OCI-LY1 (cell line): ENCODE data around the gene CDK18.

Experiments used
- H2AFZ ChIP-seq: fragments of 200-600 bp; sonication (generic), shearing (Covaris generic); 2 replicates; pipeline ENCODE4 v1.6.0; 2014; ENCODE audit warnings: antibody characterized with exemption, mild to moderate bottlenecking, low read length
- H3F3A ChIP-seq: fragments of 200-600 bp; sonication (generic), shearing (Covaris generic); 2 replicates; pipeline ENCODE4 v1.6.0; 2014; ENCODE audit warnings: mild to moderate bottlenecking, antibody characterized with exemption, low read length, moderate library complexity; ENCODE audit not compliant: insufficient read depth
- H3K27ac ChIP-seq: fragments of 200-600 bp; sonication (generic); 2 replicates; pipeline ENCODE4 v1.5.1; 2014; ENCODE audit warnings: low read length, mixed run types, mild to moderate bottlenecking, low read depth; ENCODE audit not compliant: poor library complexity, severe bottlenecking
- H3K27me3 ChIP-seq: fragments of 200-600 bp; sonication (generic); 2 replicates; pipeline ENCODE4 v1.6.0; 2014; ENCODE audit warnings: antibody characterized with exemption, mild to moderate bottlenecking, low read length, moderate library complexity; ENCODE audit not compliant: insufficient read depth
- H3K36me3 ChIP-seq: fragments of 200-600 bp; sonication (generic); 2 replicates; pipeline ENCODE4 v1.6.1; 2014; ENCODE audit warnings: mild to moderate bottlenecking, antibody characterized with exemption, low read length, moderate library complexity, mixed read lengths; ENCODE audit not compliant: insufficient read depth
- H3K4me1 ChIP-seq: fragments of 200-600 bp; sonication (generic); 2 replicates; pipeline ENCODE4 v1.5.1; 2014; ENCODE audit warnings: mild to moderate bottlenecking, low read length, moderate library complexity; ENCODE audit not compliant: insufficient read depth, severe bottlenecking
- H3K4me2 ChIP-seq: fragments of 200-600 bp; sonication (generic), shearing (Covaris generic); 2 replicates; pipeline ENCODE4 v1.6.1; 2014; ENCODE audit warnings: low read length
- H3K4me3 ChIP-seq: fragments of 200-600 bp; sonication (generic); 2 replicates; pipeline ENCODE4 v1.5.1; 2014; ENCODE audit warnings: low read length, low read depth, mild to moderate bottlenecking, mixed read lengths; ENCODE audit not compliant: poor library complexity, severe bottlenecking
- H3K79me2 ChIP-seq: fragments of 200-600 bp; shearing (Covaris generic); 2 replicates; pipeline ENCODE4 v1.6.1; 2016; ENCODE audit warnings: mixed run types, low read length, mixed read lengths; ENCODE audit not compliant: insufficient read depth
- H3K9ac ChIP-seq: fragments of 200-600 bp; sonication (generic), shearing (Covaris generic); 2 replicates; pipeline ENCODE4 v1.6.1; 2014; ENCODE audit warnings: mild to moderate bottlenecking, low read length, mixed read lengths
- H3K9me2 ChIP-seq: fragments of 200-600 bp; sonication (generic), shearing (Covaris generic); 2 replicates; pipeline ENCODE4 v1.6.1; 2014; ENCODE audit warnings: low read depth, mild to moderate bottlenecking, low read length, mixed read lengths
- H3K9me3 ChIP-seq: fragments of 200-600 bp; shearing (Covaris generic); 2 replicates; pipeline ENCODE4 v1.6.1; 2014; ENCODE audit warnings: low read length, mixed read lengths
- H4K20me1 ChIP-seq: fragments of 200-600 bp; sonication (generic), shearing (Covaris generic); 2 replicates; pipeline ENCODE4 v1.6.0; 2016; ENCODE audit warnings: mild to moderate bottlenecking, low read length; ENCODE audit not compliant: insufficient read depth
- EZH2 ChIP-seq: fragments of 200-600 bp; sonication (generic), shearing (Covaris generic); IDR thresholded peaks from 2 replicates; pipeline ENCODE4 v1.8.0; 2017; ENCODE audit warnings: borderline replicate concordance, mixed run types, mild to moderate bottlenecking, antibody characterized with exemption, low read length, moderate library complexity, mixed read lengths
- TF ChIP-seq, protein P1 (sequence below): fragments of 200-600 bp; sonication (generic), shearing (Covaris generic); IDR thresholded peaks from 2 replicates; pipeline ENCODE4 v1.5.1; 2017; ENCODE audit warnings: mild to moderate bottlenecking, antibody characterized with exemption, low read length, moderate library complexity, mixed read lengths

The CDK18 gene

DNA sequence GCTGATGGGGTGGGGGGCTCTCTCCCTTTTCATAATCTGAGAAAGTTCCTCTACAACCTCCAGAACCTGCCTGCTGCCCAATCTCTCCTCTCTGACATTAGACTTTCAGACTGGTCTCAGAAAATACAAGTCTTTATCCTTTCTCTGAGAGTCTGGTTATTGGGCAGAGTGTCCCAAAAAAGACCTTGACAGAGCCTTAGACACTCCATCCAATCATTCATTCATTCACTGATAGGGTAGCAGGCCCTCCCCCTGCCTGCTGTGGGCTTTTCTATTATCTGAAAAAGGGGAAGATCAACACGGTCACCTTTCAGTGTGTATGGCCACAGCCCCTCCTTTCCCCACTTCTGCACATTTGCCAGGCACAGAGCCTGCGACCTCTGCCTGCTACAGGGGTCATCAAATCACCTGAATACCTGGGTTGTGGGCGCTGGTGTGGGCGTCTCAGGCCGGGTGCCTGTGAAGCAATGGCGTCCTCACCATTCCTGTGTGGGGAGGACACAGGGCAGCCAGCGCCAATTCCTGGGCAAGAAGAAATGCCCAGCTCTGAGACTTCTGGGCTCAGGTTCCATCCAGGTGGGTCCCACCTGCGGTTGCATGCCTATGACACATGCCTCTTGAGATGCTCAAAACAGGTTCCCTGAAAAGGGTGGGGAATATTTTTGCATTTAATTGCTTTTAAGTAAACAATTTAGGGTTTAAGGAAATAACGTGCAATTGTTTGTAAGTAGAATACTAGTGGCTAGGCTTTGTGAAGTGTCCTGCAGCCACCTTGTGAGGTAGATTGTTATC is 74.5 kb downstream of the CDK18 start:
- no peak for TF ChIP-seq EZH2
- TF ChIP-seq, protein P1, sequence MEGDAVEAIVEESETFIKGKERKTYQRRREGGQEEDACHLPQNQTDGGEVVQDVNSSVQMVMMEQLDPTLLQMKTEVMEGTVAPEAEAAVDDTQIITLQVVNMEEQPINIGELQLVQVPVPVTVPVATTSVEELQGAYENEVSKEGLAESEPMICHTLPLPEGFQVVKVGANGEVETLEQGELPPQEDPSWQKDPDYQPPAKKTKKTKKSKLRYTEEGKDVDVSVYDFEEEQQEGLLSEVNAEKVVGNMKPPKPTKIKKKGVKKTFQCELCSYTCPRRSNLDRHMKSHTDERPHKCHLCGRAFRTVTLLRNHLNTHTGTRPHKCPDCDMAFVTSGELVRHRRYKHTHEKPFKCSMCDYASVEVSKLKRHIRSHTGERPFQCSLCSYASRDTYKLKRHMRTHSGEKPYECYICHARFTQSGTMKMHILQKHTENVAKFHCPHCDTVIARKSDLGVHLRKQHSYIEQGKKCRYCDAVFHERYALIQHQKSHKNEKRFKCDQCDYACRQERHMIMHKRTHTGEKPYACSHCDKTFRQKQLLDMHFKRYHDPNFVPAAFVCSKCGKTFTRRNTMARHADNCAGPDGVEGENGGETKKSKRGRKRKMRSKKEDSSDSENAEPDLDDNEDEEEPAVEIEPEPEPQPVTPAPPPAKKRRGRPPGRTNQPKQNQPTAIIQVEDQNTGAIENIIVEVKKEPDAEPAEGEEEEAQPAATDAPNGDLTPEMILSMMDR, result no peak
- Histone ChIP-seq H3K9me2 (no peaks in the 10 kb centered on the region), H3F3A (no peaks in the 10 kb centered on the region), H3K9me3 (no peaks in the 10 kb centered on the region), H3K79me2 (no peaks in the 10 kb centered on the region), H3K9ac (no peak overlapping the region), H3K4me3 (no peak overlapping the region), H3K27ac (no peak overlapping the region), H3K36me3 (no peaks in the 10 kb centered on the region), H3K4me2 (no peak overlapping the region), H2AFZ (no peak overlapping the region), H4K20me1 (no peaks in the 10 kb centered on the region), H3K27me3 (0 out of 2 replicates have a peak, but pooled peaks cover 9% of the 10 kb centered on the region), H3K4me1 (peaks cover 13% of the 10 kb centered on the region)

DNA sequence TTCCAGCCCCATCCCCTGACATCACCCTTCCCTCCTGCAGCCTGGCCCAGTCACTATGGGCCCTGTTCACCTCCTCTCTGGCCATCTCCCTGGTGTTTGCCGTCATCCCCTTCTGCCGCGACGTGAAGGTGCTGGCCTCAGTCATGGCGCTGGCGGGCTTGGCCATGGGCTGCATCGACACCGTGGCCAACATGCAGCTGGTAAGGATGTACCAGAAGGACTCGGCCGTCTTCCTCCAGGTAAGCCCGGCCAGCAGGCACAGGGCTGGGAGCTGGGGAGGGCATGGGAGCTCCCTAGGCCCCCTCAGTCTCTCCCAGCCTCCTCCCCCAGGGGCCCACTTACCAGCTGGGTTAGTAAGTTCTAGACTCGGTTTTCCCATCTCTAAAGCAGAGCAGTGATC is 75.2 kb downstream of the CDK18 start:
- Histone ChIP-seq H3K4me2 (no peak overlapping the region), H3K9me3 (no peaks in the 10 kb centered on the region), H3F3A (no peaks in the 10 kb centered on the region), H3K79me2 (no peaks in the 10 kb centered on the region), H3K4me3 (no peak overlapping the region), H4K20me1 (no peaks in the 10 kb centered on the region), H3K9me2 (no peaks in the 10 kb centered on the region), H3K27me3 (0 out of 2 replicates have a peak, but pooled peaks cover 9% of the 10 kb centered on the region), H3K27ac (no peak overlapping the region), H3K4me1 (peaks cover 13% of the 10 kb centered on the region), H3K9ac (no peak overlapping the region), H2AFZ (no peak overlapping the region), H3K36me3 (no peaks in the 10 kb centered on the region)
- TF ChIP-seq EZH2, result no peak
- TF ChIP-seq, protein P1, result no peak

DNA sequence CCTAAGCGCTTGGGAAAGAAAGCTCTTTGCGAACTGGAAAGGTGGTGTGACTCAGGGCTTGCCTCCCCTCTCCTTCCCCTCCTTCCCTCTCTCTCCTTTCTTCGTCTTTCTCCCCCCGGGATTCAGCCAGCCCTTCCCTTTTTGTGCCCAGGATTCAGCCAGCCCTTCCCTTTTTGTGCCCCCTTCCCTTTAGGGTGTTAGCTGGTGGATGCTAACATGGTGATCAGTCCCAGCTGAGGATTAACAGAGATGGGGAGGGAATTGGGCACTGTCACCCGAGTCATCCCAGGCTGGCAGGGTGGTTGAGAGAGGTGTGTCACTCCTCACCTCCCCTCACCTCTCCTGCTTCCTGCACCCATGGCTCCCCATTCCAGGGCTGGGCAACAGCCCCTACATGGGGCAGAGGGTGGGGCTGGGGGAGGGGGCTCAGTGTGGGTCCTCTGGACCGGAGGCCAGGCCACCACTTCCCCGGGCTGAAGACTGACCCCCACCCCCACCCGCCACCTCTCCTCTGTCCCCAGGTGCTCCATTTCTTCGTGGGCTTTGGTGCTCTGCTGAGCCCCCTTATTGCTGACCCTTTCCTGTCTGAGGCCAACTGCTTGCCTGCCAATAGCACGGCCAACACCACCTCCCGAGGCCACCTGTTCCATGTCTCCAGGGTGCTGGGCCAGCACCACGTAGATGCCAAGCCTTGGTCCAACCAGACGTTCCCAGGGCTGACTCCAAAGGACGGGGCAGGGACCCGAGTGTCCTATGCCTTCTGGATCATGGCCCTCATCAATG is 75.9 kb downstream of the CDK18 start:
- Histone ChIP-seq H3K4me1 (peaks cover 13% of the 10 kb centered on the region), H3K4me3 (no peak overlapping the region), H3K36me3 (no peaks in the 10 kb centered on the region), H3K9me2 (no peaks in the 10 kb centered on the region), H3K27ac (no peak overlapping the region), H3K4me2 (no peak overlapping the region), H3K79me2 (no peaks in the 10 kb centered on the region), H4K20me1 (no peaks in the 10 kb centered on the region), H3K9ac (no peak overlapping the region), H3K9me3 (no peaks in the 10 kb centered on the region), H3F3A (no peaks in the 10 kb centered on the region), H2AFZ (no peak overlapping the region), H3K27me3 (0 out of 2 replicates have a peak, but pooled peaks cover 9% of the 10 kb centered on the region)
- TF ChIP-seq EZH2, result no peak
- TF ChIP-seq, protein P1, result no peak
